HL-60 (cell line): Measurements from ENCODE around the gene ANKRD35.

Experiments
- POLR2AphosphoS5 ChIP-seq: IDR thresholded peaks from 2 replicates; pipeline ENCODE4 v1.6.1; 2012; ENCODE audit warnings: low read depth
- SPI1 ChIP-seq: IDR thresholded peaks from 2 replicates; pipeline ENCODE4 v1.6.1; 2012; ENCODE audit warnings: low read depth, mild to moderate bottlenecking, borderline replicate concordance
- TF ChIP-seq, protein P1 (sequence below): IDR thresholded peaks from one replicate; pipeline ENCODE4 v1.5.1; 2011; ENCODE audit warnings: low read length, control low read depth, inconsistent platforms; ENCODE audit not compliant: insufficient read depth
- TF ChIP-seq, protein P2 (sequence below): IDR thresholded peaks from 2 replicates; pipeline ENCODE4 v1.6.1; 2012; ENCODE audit warnings: low read depth; ENCODE audit not compliant: insufficient replicate concordance

DNA sequence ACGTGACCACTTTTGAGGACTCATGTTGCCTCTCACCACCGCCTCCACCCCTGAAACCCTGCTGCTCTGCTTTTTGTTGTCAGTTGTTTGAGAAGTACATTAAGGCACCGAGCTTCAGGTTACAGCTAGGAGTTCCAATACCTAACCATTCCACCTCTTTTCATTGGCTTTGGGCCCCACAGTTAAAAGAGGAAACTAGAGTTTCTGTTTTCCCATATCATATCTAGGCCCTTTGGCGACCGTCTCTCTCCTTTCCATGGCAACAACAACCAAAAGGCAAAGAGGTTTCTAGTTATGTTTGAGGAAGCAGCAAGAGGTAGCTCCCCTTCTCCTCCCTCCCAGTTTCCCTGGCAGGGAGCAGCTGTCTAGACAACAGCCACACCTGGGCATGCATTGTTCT lies 5.9 kb downstream of the ANKRD35 start:
- TF ChIP-seq, protein P1, sequence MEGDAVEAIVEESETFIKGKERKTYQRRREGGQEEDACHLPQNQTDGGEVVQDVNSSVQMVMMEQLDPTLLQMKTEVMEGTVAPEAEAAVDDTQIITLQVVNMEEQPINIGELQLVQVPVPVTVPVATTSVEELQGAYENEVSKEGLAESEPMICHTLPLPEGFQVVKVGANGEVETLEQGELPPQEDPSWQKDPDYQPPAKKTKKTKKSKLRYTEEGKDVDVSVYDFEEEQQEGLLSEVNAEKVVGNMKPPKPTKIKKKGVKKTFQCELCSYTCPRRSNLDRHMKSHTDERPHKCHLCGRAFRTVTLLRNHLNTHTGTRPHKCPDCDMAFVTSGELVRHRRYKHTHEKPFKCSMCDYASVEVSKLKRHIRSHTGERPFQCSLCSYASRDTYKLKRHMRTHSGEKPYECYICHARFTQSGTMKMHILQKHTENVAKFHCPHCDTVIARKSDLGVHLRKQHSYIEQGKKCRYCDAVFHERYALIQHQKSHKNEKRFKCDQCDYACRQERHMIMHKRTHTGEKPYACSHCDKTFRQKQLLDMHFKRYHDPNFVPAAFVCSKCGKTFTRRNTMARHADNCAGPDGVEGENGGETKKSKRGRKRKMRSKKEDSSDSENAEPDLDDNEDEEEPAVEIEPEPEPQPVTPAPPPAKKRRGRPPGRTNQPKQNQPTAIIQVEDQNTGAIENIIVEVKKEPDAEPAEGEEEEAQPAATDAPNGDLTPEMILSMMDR: no peak
- no peak for TF ChIP-seq POLR2AphosphoS5
- TF ChIP-seq, protein P2, sequence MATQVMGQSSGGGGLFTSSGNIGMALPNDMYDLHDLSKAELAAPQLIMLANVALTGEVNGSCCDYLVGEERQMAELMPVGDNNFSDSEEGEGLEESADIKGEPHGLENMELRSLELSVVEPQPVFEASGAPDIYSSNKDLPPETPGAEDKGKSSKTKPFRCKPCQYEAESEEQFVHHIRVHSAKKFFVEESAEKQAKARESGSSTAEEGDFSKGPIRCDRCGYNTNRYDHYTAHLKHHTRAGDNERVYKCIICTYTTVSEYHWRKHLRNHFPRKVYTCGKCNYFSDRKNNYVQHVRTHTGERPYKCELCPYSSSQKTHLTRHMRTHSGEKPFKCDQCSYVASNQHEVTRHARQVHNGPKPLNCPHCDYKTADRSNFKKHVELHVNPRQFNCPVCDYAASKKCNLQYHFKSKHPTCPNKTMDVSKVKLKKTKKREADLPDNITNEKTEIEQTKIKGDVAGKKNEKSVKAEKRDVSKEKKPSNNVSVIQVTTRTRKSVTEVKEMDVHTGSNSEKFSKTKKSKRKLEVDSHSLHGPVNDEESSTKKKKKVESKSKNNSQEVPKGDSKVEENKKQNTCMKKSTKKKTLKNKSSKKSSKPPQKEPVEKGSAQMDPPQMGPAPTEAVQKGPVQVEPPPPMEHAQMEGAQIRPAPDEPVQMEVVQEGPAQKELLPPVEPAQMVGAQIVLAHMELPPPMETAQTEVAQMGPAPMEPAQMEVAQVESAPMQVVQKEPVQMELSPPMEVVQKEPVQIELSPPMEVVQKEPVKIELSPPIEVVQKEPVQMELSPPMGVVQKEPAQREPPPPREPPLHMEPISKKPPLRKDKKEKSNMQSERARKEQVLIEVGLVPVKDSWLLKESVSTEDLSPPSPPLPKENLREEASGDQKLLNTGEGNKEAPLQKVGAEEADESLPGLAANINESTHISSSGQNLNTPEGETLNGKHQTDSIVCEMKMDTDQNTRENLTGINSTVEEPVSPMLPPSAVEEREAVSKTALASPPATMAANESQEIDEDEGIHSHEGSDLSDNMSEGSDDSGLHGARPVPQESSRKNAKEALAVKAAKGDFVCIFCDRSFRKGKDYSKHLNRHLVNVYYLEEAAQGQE: no peak
- TF ChIP-seq SPI1: no peak
